IMR-90 (cell line): ENCODE data around the gene SINHCAF. TPM values are rescaled to one million over a fixed set of nuclear protein-coding genes. Genes with fewer than 3 reads are reported as not detected.
A peak's percentile ranks its signal among the peaks of the same experiment; 100 is the strongest.

Source experiments
- ATAC-seq: fragments of 200-7000 bp; cut with Tn5 transposase; 2 replicates; pipeline ENCODE4 v1.9.1; 2020; ENCODE audit warnings: low read depth, mild to moderate bottlenecking, moderate library complexity
- BruUV-seq: library from RNA; stranded (reverse); fragments of 400-500 nt; replicated peaks from 2 replicates; lab custom pipeline; 2021; lab: Mats Ljungman, UMichigan
- CTCF ChIA-PET: fragments of 300-600 bp; formaldehyde crosslinking; extraction: SDS; loops from one replicate; lab custom pipeline; 2021; ENCODE audit warnings: antibody characterized with exemption; lab: Yijun Ruan, JAX
- POLR2A ChIA-PET: fragments of 300-600 bp; sonication (Branson Sonifier 250); formaldehyde crosslinking; loops from one replicate; lab custom pipeline; 2022; ENCODE audit warnings: antibody characterized with exemption; ENCODE audit not compliant: unreplicated experiment; lab: Charles Lee
- DNase-seq: peaks from one replicate; pipeline ENCODE4 v3.0.0; 2013
- H2AFZ ChIP-seq: replicated peaks from 2 replicates; pipeline ENCODE3; 2013; ENCODE audit warnings: low read length, mild to moderate bottlenecking; ENCODE audit not compliant: poor library complexity
- H2AK5ac ChIP-seq: 2 replicates; pipeline ENCODE4 v1.6.1; 2013; ENCODE audit warnings: low read depth, low read length, inconsistent platforms
- H2AK9ac ChIP-seq: replicated peaks from 2 replicates; pipeline ENCODE3; 2013; ENCODE audit warnings: mild to moderate bottlenecking, low read depth, low read length, moderate library complexity; ENCODE audit not compliant: poor library complexity
- H2BK120ac ChIP-seq: 2 replicates; pipeline ENCODE4 v1.6.1; 2013; ENCODE audit warnings: low read depth, low read length, inconsistent platforms
- H2BK15ac ChIP-seq: 3 replicates; pipeline ENCODE4 v1.6.1; 2013; ENCODE audit warnings: low read depth, low read length, inconsistent platforms
- H2BK20ac ChIP-seq: 2 replicates; pipeline ENCODE4 v1.6.1; 2013; ENCODE audit warnings: low read depth, mild to moderate bottlenecking, inconsistent platforms, low read length, moderate library complexity
- H2BK5ac ChIP-seq: 2 replicates; pipeline ENCODE4 v1.6.1; 2013; ENCODE audit warnings: mild to moderate bottlenecking, low read depth, low read length, inconsistent platforms; ENCODE audit not compliant: poor library complexity, severe bottlenecking
- H3K14ac ChIP-seq: replicated peaks from 2 replicates; pipeline ENCODE4 v1.6.1; 2013; ENCODE audit warnings: low read depth, low read length, inconsistent platforms
- H3K18ac ChIP-seq: 2 replicates; pipeline ENCODE4 v1.6.1; 2013; ENCODE audit warnings: low read depth, low read length, control low read depth
- H3K23ac ChIP-seq: 2 replicates; pipeline ENCODE4 v1.6.1; 2013; ENCODE audit warnings: low read depth, low read length, inconsistent platforms
- H3K27ac ChIP-seq: 2 replicates; pipeline ENCODE4 v1.5.1; 2013; ENCODE audit warnings: mild to moderate bottlenecking, control low read depth, low read length; ENCODE audit not compliant: insufficient read depth
- H3K27me3 ChIP-seq: 2 replicates; pipeline ENCODE4 v1.6.1; 2013; ENCODE audit warnings: low read length; ENCODE audit not compliant: control insufficient read depth, insufficient read depth
- H3K36me3 ChIP-seq: 2 replicates; pipeline ENCODE4 v1.6.1; 2013; ENCODE audit warnings: low read length, mixed read lengths; ENCODE audit not compliant: control insufficient read depth, insufficient read depth
- H3K4ac ChIP-seq: 2 replicates; pipeline ENCODE4 v1.6.1; 2013; ENCODE audit warnings: low read depth, low read length, inconsistent platforms
- H3K4me1 ChIP-seq: 2 replicates; pipeline ENCODE4 v1.6.1; 2013; ENCODE audit warnings: low read length, mixed read lengths; ENCODE audit not compliant: control insufficient read depth, insufficient read depth
- H3K4me2 ChIP-seq: 2 replicates; pipeline ENCODE4 v1.6.1; 2013; ENCODE audit warnings: low read depth, mild to moderate bottlenecking, control low read depth, low read length, moderate library complexity
- H3K4me3 ChIP-seq: 2 replicates; pipeline ENCODE4 v1.5.1; 2013; ENCODE audit warnings: low read depth, mild to moderate bottlenecking, control low read depth, low read length, moderate library complexity; ENCODE audit not compliant: insufficient read depth
- H3K56ac ChIP-seq: 2 replicates; pipeline ENCODE4 v1.6.1; 2013; ENCODE audit warnings: low read length, inconsistent platforms; ENCODE audit not compliant: insufficient read depth; ENCODE audit errors: extremely low read depth
- H3K79me1 ChIP-seq, 2 experiments: 2 replicates each; pipeline ENCODE4 v1.6.1; 2013; ENCODE audit warnings: low read length in 2 of 2, inconsistent platforms in 1 of 2, low read depth in 1 of 2
- H3K9ac ChIP-seq: 2 replicates; pipeline ENCODE4 v1.6.1; 2013; ENCODE audit warnings: low read depth, low read length, control low read depth
- H3K9me1 ChIP-seq: 2 replicates; pipeline ENCODE4 v1.6.1; 2013; ENCODE audit warnings: low read length, inconsistent platforms; ENCODE audit not compliant: insufficient read depth
- H3K9me3 ChIP-seq: 2 replicates; pipeline ENCODE4 v1.6.1; 2013; ENCODE audit warnings: low read length; ENCODE audit not compliant: control insufficient read depth, insufficient read depth
- H4K20me1 ChIP-seq: 2 replicates; pipeline ENCODE4 v1.6.1; 2013; ENCODE audit warnings: low read length, inconsistent platforms; ENCODE audit not compliant: insufficient read depth
- H4K5ac ChIP-seq: 2 replicates; pipeline ENCODE4 v1.6.1; 2013; ENCODE audit warnings: mild to moderate bottlenecking, low read depth, low read length, control low read depth
- H4K8ac ChIP-seq, 2 experiments: 2 replicates each; pipeline ENCODE4 v1.6.1; 2013; ENCODE audit warnings: low read depth in 2 of 2, low read length in 2 of 2, control low read depth in 1 of 2, inconsistent platforms in 1 of 2
- H4K91ac ChIP-seq: 2 replicates; pipeline ENCODE4 v1.6.1; 2013; ENCODE audit warnings: low read depth, low read length, inconsistent platforms; ENCODE audit not compliant: insufficient read depth
- ELK1 ChIP-seq: fragments of 150-350 bp; IDR thresholded peaks from 2 replicates; pipeline ENCODE4 v1.6.1; 2016; ENCODE audit warnings: low read depth, mild to moderate bottlenecking, low read length, moderate library complexity, borderline replicate concordance
- MXI1 ChIP-seq: IDR thresholded peaks from 2 replicates; pipeline ENCODE4 v1.6.1; 2012; ENCODE audit warnings: low read depth, mild to moderate bottlenecking, low read length, moderate library complexity, borderline replicate concordance
- WGBS, 2 experiments: methylation state at CpG; one replicate each; pipeline versions ENCODE4 v1.1.5 to v1.1.7; 2013; ENCODE audit warnings: missing lambda C conversion rate in 2 of 2; ENCODE audit not compliant: insufficient read length in 1 of 2; ENCODE audit errors: extremely low coverage in 2 of 2; 5-methylcytosine and 5-hydroxymethylcytosine counted together
- dilution Hi-C: fragments of 300-500 bp; cut with HindIII; formaldehyde crosslinking; loops from one replicate; pipeline ENCODE4 v1.14.3; 2018; ENCODE audit warnings: low sequenced_read_pairs; ENCODE audit not compliant: unreplicated experiment
- in situ Hi-C: fragments of 300-500 bp; cut with MboI; formaldehyde crosslinking; loops from 3 replicates; pipeline ENCODE4 v1.14.3; 2019; ENCODE audit warnings: low sequenced_read_pairs, inconsistent platforms, mixed read lengths
- intact Hi-C: fragments of 100-400 bp; cut with micrococcal nuclease; formaldehyde crosslinking; loops from 2 replicates; pipeline ENCODE4 v1.10.0; 2022
- polyA plus RNA-seq, 3 experiments: library from polyadenylated mRNA; depleted of rRNA; stranded (reverse); fragments of >200 nt; gene quantifications; 2 replicates each; pipeline ENCODE4 v1.2.3, GENCODE V29; 2012; ENCODE audit warnings: low replicate concordance in 1 of 3
- total RNA-seq: library from RNA; depleted of rRNA; stranded (reverse); fragments of >200 nt; gene quantifications from 2 replicates; pipeline ENCODE4 v1.2.3, GENCODE V29; 2012

SINHCAF gene
- total and polyA plus RNA-seq, 2 of the 4 experiments (the other 2 are of a cell fraction) = 21.6 to 30.8 TPM

GRCh38 chr12:31325524-31325875, 450 bp downstream of the SINHCAF start:
- no peaks in the 10 kb centered on the region; the same call in 1 of the 2 replicates for H3K4me1 ChIP-seq
- H3K9me3 ChIP-seq = no peaks in the 10 kb centered on the region
- H4K5ac ChIP-seq = peak overlapping the region; percentile 17
- peak overlapping the region; percentile 98 for H3K23ac ChIP-seq
- TF ChIP-seq ELK1 (no peak), MXI1 (0 out of 2 replicates have a peak, but pooled peaks have one; percentile 50)
- dilution Hi-C loops = no loop called here
- peak overlapping the region; percentile 92 for H3K4me2 ChIP-seq
- in situ Hi-C loops = no loop called here
- no peak for DNase-seq
- H3K9me1 ChIP-seq = no peaks in the 10 kb centered on the region
- H2BK20ac ChIP-seq = no peak overlapping the region
- H2AK9ac ChIP-seq = peak overlapping the region; percentile 80
- peak overlapping the region; percentile 44 for H2AK5ac ChIP-seq
- H3K79me1 ChIP-seq = peaks cover 0 to 28% of the 10 kb centered on the region in 2 experiments; a peak in 3 of 4 replicates
- no peaks in the 10 kb centered on the region for H3K27me3 ChIP-seq
- peak overlapping the region; percentile 31; the same call in 1 of the 2 replicates for H3K18ac ChIP-seq
- peak overlapping the region; percentile 71 for H3K4me3 ChIP-seq
- H4K91ac ChIP-seq = peak overlapping the region; percentile 88
- H2BK120ac ChIP-seq = peak overlapping the region; percentile 17
- H2BK15ac ChIP-seq = 0 out of 3 replicates have a peak overlapping the region, but pooled peaks have one; percentile 10
- peak overlapping the region; percentile 85 for H2AFZ ChIP-seq
- TSS peak; percentile 59 for BruUV-seq
- H3K14ac ChIP-seq = peak overlapping the region; percentile 91
- H3K56ac ChIP-seq = peak overlapping the region; percentile 79
- ChIA-PET POLR2A (interaction anchor here (0.5 kb wide), 1 partner anchor 23 kb away, joined by 3 read pairs; no protein-coding TSS in a partner anchor), CTCF (no interaction called here)
- peaks cover 5% of the 10 kb centered on the region; the same call in 1 of the 2 replicates for H4K20me1 ChIP-seq
- no peaks in the 10 kb centered on the region for H3K36me3 ChIP-seq
- H3K4ac ChIP-seq = peak overlapping the region; percentile 78
- peak overlapping the region; percentile 6 for H2BK5ac ChIP-seq
- intact Hi-C loops = loop anchor here (5.0 kb wide), 1 partner anchor 42 kb away; no protein-coding TSS in a partner anchor
- peak; percentile 3 for ATAC-seq
- H3K27ac ChIP-seq = peak overlapping the region; percentile 79
- 0% methylated on average over 8 of the region's 36 CpGs; no CpG with 5 or more reads in 1 of the 2 experiments for WGBS, 2 experiments
- H4K8ac ChIP-seq = peak overlapping the region; percentile 53 to 80
- H3K9ac ChIP-seq = peak overlapping the region; percentile 91
